Mononuclear cell (primary cell): ENCODE results near the gene KIF13A. TPM values are rescaled to one million over a fixed set of nuclear protein-coding genes. Genes with fewer than 3 reads are reported as not detected.
"Not testable (repeated sequence)": the region's sequence is repeated elsewhere in the genome, so short reads cannot be mapped to it uniquely, and the experiment has no call there.

Experiments
- H3K27me3 ChIP-seq: 2 replicates; pipeline ENCODE4 v1.6.0; 2011; ENCODE audit warnings: low read length, control low read depth; ENCODE audit not compliant: insufficient read depth
- H3K4me1 ChIP-seq: 2 replicates; pipeline ENCODE4 v1.5.1; 2011; ENCODE audit warnings: mild to moderate bottlenecking, low read length, control low read depth; ENCODE audit not compliant: insufficient read depth
- H3K4me3 ChIP-seq: 2 replicates; pipeline ENCODE4 v1.5.1; 2011; ENCODE audit warnings: mild to moderate bottlenecking, low read length, moderate library complexity
- H3K9me3 ChIP-seq: 2 replicates; pipeline ENCODE4 v1.5.1; 2011; ENCODE audit warnings: low read depth, mild to moderate bottlenecking, control low read depth, low read length
- total RNA-seq: library from RNA; depleted of rRNA; stranded (reverse); fragments of >200 nt; gene quantifications from one replicate; pipeline ENCODE4 v1.2.3, GENCODE V29; 2012

The KIF13A gene
- total RNA-seq, 1 donor = 18.1 TPM

DNA sequence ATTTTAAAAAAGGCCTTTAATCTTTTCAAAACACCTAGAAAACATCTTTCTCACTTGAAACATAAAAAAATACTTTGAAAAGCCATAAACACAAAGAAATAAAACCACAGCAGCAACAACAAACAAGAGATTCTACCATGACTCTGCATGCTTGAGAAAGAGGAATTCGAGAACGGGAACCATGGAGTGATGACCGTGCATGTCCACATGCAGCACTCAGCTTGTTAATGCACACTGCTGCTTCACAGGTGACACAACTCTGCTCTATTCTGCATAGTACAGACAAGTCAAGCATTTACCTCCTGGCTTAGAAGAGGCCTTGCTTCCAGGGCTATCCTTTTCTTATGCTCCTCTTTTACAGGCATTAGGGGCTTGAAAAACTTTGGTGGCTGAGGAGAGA, 215.8 kb downstream of the KIF13A start:
- Histone ChIP-seq H3K4me3 (no peak overlapping the region), H3K4me1 (no peaks in the 10 kb centered on the region), H3K9me3 (no peaks in the 10 kb centered on the region), H3K27me3 (no peaks in the 10 kb centered on the region)

DNA sequence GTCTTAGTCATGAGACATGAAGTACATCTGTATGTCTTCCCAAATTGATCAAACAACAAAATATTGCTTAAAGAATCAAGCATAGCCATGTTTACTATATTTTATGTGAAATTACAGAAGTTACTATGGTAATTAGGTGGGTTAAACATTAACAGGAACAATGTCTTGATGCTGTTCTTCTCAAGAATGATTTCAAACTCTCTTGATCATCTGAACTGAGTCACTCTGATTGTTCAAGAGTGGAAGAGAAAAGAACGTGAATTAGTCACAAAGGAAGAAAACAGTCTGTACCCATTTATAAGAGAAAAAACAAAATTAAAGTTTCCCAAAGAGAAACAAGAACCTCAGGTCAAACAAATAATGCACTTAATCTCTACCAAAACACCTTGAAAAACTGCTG, 218.6 kb downstream of the KIF13A start:
- Histone ChIP-seq H3K4me3 (no peak overlapping the region), H3K27me3 (no peaks in the 10 kb centered on the region), H3K4me1 (no peaks in the 10 kb centered on the region), H3K9me3 (no peaks in the 10 kb centered on the region)

DNA sequence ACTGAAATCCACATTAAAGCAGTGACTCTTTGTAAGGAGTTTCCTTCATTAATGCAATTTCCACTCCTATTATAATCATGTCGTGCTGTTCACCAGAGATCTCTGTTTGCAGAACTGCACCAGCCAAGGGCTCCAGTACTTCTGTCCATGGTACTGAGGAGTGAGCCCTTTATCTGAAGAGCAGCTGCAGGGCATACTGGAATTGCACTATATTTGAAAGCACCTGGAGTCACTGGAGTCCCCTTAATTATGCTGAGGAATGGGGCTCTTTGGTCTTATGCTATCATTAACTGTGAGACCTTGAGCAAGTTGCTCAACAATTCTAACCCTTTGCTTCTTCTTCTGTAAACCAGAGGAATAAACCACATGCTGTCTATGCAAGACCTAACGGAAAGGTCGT, 219.0 kb downstream of the KIF13A start:
- H3K9me3 ChIP-seq = no peaks in the 10 kb centered on the region

DNA sequence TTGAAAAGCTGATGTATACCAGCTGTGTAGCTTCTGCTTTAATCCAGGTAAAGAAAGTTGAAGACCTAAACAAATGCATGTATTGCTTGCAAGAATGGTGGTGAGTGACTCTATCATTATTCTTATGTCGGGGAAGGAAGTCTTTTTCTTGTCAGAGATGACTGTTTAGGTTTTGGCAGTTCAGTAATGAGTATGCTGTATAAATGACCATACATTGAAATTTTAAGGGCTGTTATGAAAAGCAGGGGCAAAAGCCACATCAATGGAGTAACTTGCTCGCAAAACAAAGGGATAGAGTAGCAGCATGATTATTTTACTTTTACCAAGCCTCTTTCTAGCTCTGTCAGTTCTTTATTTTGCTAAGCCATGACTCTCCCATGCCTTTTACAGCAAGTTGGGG, 224.8 kb downstream of the KIF13A start:
- Histone ChIP-seq H3K27me3 (no peaks in the 10 kb centered on the region), H3K4me1 (no peaks in the 10 kb centered on the region), H3K4me3 (no peak overlapping the region), H3K9me3 (no peaks in the 10 kb centered on the region)

More for the DNA sequence above, 219.0 kb downstream of the KIF13A start:
- H3K4me1 ChIP-seq = no peaks in the 10 kb centered on the region
- H3K4me3 ChIP-seq = no peak overlapping the region
- H3K27me3 ChIP-seq = no peaks in the 10 kb centered on the region

DNA sequence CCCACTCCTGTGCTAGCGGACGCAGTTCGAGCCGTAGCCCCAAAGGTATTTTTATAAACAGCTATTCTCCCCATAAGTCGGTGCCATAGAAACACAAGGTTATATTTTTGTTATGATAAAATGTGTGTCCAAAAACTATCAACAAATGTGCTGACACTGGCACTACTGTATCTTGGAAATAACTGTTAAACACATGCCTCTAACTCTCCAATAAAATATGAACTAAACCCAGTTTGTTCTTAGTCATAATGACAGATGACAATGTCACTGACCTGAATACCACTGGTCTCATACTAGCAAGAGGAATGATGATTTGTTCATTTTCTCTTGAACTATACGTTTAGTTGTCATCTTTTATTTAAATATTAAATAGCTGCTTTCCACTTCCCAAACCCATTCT, 229.3 kb downstream of the KIF13A start:
- Histone ChIP-seq H3K4me3 (no peak overlapping the region), H3K9me3 (no peaks in the 10 kb centered on the region)

DNA sequence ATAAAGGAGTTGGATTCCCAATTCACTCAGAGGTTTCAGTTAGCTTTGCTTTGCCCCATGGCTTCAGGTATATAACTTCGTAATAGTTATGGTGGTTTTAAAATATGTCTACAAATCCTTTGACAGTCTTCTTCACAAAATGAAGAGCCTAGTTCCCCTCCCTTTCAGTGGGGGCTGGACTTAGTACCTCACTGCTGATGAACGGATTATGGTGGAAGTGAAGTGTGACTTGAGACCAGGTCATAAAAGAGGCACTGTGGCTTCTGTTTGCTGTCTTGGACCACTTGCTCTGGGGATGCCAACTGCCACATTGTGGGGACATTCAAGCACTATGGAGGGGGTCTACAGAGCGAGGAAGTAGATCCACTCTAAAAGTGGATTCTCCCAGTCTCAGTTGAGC, 233.2 kb downstream of the KIF13A start:
- Histone ChIP-seq H3K9me3 (no peaks in the 10 kb centered on the region), H3K27me3 (no peaks in the 10 kb centered on the region), H3K4me1 (no peaks in the 10 kb centered on the region), H3K4me3 (no peak overlapping the region)

More for the DNA sequence above, 229.3 kb downstream of the KIF13A start:
- H3K4me1 ChIP-seq = no peaks in the 10 kb centered on the region
- H3K27me3 ChIP-seq = no peaks in the 10 kb centered on the region

DNA sequence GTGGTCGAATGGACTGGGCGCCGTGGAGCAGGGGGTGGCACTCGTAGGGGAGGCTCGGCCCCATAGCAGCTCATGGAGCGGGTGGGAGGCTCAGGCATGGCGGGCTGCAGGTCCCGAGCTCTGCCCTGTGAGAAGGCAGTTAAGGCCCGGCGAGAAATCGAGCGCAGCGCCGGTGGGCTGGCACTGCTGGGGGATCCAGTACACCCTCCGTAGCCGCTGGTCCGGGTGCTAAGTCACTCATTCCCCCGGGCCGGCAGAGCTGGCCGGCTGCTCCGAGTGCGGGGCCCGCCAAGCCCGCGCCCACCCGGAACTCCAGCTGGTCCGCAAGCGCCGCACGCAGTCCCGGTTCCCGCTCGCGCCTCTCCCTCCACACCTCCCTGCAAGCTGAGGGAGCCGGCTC, 242.1 kb downstream of the KIF13A start:
- not testable (repeated sequence) for H3K9me3 ChIP-seq, H3K27me3 ChIP-seq, H3K4me1 ChIP-seq, H3K4me3 ChIP-seq

DNA sequence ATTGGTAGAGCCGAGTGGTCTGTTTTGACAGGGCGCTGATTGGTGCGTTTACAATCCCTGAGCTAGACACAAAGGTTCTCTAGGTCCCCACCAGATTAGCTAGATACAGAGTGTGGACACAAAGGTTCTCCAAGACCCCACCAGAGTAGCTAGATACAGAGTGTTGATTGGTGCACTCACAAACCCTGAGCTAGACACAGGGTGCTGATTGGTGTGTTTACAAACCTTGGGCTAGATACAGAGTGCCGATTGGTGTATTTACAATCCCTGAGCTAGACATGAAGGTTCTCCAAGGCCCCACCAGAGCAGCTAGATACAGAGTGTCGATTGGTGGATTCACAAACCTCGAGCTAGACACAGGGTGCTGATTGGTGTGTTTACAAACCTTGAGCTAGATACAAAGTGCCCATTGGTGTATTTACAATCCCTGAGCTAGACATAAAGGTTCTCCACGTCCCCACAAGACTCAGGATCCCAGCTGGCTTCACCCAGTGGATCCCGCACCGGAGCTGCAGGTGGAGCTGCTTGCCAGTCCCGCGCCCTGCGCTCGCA, 242.6 kb downstream of the KIF13A start:
- not testable (repeated sequence) for H3K9me3 ChIP-seq, H3K4me3 ChIP-seq, H3K4me1 ChIP-seq, H3K27me3 ChIP-seq

DNA sequence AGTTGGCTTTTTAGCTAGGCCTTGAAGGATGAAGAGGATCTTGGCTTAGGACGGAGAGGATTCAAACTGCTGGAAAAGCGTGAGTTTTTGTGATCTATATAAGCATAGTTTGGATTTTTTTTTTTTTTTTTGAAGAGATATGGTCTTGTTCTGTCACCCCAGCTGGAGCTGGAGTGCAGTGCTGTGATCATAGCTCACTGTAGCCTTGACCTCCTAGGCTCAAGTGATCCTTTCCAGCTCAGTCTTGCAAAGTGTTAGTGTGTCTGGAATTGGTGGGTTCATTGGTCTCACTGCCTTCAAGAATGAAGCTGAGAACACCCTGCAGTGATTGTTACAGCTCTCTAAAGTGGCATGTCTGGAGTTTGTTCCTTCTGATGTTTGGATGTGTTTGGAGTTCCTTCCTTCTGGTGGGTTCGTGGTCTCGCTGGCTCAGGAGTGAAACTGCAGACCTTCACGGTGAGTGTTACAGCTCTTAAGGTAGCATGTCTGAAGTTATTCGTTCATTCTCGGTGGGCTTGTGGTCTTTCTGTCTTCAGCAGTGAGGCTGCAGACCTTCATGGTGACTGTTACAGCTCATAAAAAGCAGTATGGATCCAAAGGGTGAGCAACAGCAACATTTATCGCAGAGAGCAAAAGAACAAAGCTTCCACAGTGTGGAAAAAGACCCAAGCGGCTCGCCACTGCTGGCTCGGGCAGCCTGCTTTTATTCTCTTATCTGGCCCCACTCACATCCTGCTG, 243.2 kb downstream of the KIF13A start:
- no peak overlapping the region for H3K4me3 ChIP-seq
- no peaks in the 10 kb centered on the region for H3K27me3 ChIP-seq
- no peaks in the 10 kb centered on the region for H3K4me1 ChIP-seq
- H3K9me3 ChIP-seq = no peaks in the 10 kb centered on the region

DNA sequence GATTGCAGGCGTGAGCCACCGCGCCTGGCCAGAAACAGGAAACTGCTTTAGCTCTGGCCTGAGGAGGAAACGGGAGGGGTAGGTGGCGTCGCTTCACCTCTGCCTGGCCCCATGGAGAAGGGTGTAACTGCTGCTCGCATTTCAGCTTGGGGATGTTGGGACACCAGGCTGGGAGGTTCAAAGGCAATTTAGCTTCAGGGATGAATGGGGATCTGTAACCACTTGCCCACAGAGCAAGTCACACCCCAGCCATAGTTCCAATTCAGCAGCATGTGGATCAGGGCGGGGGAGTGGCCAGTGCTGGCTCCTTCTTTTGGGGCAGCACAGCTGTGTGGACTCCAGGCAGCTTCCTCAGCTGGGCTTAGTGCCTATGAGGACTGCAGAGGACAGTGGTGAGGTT, 245.9 kb downstream of the KIF13A start:
- Histone ChIP-seq H3K27me3 (no peaks in the 10 kb centered on the region), H3K9me3 (peaks cover 19% of the 10 kb centered on the region), H3K4me1 (no peaks in the 10 kb centered on the region), H3K4me3 (no peak overlapping the region)

DNA sequence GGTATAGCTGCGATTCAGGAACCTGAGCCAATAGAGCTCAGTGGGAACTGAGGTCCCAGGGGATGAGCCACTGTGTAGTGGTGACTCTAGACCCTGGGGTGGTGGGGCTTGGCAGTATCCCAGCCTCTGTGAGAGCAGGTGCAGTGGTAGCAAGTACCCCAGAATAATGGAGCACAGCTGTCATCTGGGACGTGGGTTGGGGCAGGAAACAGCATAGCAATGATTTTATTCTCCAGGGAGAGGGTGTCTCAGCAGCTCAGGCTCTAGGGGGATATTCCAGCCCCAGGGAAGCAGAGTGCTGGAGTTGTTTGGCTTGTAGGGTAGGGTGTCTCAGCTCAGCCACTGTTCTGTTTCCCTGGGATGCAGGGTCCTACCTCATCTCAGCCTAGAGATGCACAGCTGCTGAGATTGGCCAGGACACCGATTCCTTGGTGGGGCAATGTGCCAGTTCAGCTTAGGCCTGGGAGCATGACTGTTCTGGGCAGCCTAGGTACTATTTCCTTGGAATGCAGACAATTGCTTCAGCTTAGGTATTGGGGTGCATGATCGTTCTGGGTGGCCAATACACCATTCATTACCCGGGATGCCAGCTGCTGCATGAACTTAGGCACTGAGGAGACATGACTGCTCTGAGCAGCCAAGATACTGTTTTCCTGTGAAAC, 246.7 kb downstream of the KIF13A start:
- no peaks in the 10 kb centered on the region for H3K27me3 ChIP-seq
- peaks cover 19% of the 10 kb centered on the region for H3K9me3 ChIP-seq
- H3K4me3 ChIP-seq = no peak overlapping the region
- no peaks in the 10 kb centered on the region for H3K4me1 ChIP-seq

DNA sequence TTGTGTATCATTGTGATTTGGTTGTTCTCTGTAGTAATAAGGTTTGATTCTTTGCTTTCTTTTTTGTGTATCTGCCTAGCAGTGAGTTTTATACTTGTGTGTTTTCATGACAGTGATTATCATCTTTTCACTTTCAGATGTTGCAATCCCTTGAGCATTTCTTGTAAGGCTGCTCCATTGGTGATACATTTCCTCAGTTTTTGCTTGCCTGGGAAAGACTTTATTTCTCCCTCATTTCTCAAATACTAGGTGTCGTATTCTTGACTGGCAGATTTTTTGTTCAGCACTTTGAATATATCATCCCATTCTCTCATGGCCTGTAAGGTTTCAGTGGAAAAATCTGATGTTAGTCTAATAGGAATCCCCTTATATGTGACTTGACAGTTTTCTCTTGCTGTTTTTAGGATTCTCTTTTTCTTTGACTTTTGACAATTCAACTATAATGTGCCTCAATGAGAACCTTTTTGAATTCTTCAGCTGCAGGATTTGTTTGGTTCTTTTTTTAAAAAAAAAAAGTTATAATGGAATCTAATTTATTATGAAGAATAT, 249.7 kb downstream of the KIF13A start:
- Histone ChIP-seq H3K9me3 (peaks cover 19% of the 10 kb centered on the region), H3K4me3 (no peak overlapping the region), H3K4me1 (no peaks in the 10 kb centered on the region), H3K27me3 (no peaks in the 10 kb centered on the region)

DNA sequence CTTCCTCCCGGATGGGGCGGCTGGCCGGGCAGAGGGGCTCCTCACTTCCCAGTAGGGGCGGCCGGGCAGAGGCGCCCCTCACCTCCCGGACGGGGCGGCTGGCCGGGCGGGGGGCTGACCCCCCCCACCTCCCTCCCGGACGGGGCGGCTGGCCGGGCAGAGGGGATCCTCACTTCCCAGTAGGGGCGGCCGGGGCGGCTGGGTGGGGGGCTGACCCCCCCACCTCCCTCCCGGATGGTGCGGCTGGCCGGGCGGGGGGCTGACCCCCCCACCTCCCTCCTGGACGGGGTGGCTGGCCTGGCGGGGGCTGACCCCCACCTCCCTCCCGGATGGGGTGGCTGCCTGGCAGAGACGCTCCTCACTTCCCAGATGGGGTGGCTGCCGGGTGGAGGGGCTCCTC, 252.1 kb downstream of the KIF13A start:
- H3K9me3 ChIP-seq = peaks cover 19% of the 10 kb centered on the region
- H3K4me3 ChIP-seq, H3K4me1 ChIP-seq, H3K27me3 ChIP-seq: not testable (repeated sequence)

DNA sequence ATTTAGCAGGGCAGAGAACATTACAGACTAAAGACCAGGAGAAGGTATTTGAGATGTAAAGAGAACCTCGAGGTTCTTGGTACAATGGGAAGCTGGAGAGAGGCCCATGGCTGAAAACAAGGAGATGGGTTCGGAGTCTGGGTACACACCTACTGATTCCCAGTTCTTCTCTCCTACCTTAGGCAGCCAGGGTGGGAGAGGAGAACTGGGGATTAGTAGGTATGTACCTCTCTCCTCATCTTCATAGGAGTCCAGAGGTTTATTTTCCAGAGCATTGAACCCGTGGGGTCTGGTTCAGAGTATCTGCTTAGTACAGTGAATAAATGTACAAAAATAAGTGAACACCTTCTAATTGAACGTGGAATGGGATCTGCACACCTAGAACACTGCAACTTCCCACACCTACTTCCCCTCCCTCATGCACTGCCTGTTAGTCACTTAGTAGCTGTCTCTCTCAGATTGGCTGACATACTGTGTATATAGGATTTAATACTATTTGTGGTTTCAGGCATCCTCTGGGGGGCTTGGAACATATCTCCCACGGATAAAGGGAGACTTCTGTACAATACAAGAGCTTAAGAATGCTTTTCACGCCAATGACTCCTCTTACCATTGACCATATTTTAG, 257.2 kb downstream of the KIF13A start:
- no peak overlapping the region for H3K4me3 ChIP-seq
- no peaks in the 10 kb centered on the region for H3K9me3 ChIP-seq
- H3K4me1 ChIP-seq = no peaks in the 10 kb centered on the region
- H3K27me3 ChIP-seq = no peaks in the 10 kb centered on the region
